ENCODE measurements around the gene TC2N. TPM values are rescaled to one million over a fixed set of nuclear protein-coding genes. Genes with fewer than 3 reads are reported as not detected.

Gene TC2N
- total and polyA plus RNA-seq, 2 experiments from 2014 or later = 10.0 to 35.0 TPM

DNA sequence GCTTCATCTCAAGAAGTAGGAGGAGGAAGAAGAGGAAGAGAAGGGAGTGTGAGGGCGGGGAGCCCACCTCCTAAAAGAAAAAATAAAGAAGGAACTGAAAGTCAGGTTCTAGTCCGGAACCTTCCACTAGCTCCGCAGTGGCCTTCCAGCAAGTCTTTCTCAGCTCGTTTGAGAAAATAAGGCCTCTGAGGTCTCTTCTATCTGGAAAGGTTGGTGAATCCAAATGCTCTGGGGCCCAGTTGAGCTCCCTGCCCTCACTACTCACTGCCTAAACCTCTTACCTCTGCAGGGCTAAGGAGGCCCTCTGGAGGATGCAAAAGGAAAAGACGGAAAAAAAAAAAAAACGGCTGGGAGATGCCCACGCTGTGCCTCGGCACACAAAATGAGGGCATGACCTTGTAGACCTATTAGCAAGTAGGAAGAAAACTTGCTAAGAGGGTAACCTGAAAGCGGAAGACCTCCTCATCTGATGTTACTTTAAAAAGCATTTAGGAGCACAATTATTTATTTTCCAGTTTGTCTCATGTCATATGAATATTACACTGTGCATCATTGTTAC, 44.2 kb upstream of the TC2N start (continued):
- TF ChIP-seq, protein P1, sequence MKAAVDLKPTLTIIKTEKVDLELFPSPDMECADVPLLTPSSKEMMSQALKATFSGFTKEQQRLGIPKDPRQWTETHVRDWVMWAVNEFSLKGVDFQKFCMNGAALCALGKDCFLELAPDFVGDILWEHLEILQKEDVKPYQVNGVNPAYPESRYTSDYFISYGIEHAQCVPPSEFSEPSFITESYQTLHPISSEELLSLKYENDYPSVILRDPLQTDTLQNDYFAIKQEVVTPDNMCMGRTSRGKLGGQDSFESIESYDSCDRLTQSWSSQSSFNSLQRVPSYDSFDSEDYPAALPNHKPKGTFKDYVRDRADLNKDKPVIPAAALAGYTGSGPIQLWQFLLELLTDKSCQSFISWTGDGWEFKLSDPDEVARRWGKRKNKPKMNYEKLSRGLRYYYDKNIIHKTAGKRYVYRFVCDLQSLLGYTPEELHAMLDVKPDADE (IDR thresholded peaks at IDR 0.05) = no peak
- TF ChIP-seq ZNF114 (CRISPR knock-in tag; IDR thresholded peaks at IDR 0.05) = no peak
- no peak for TF ChIP-seq EZH2phosphoT487 (IDR thresholded peaks at IDR 0.05; ENCODE audit: unreplicated experiment)

DNA sequence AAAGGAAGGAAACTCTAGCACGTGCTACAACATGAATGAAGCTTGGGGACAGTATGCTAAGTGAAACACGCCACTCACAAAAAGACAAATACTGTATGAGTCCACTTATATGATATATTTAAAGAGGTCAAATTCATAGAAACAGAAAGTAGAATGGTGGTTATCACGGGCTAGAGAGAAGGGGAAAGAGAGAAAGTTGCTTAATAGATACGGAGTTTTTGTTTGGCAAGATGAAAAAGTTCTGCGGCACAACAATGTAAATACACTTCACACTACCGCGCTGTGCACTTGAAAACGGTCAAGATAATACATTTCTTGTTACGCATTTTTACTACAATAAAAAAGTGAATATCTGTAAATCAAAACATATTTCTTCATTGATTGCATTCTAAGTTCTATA, 42.9 kb upstream of the TC2N start:
- Histone ChIP-seq H3K4me2 (no peak overlapping the region), H3K27me3 (ENCODE audit: insufficient read depth) (no peaks in the 10 kb centered on the region), H3K27ac (ENCODE audit: low read depth) (no peak overlapping the region), H3K4me1 (ENCODE audit: insufficient read depth) (no peaks in the 10 kb centered on the region), H3K79me2 (replicated peaks; ENCODE audit: insufficient read depth) (no peaks in the 10 kb centered on the region), H3K36me3 (ENCODE audit: insufficient read depth) (no peaks in the 10 kb centered on the region), H3F3A (replicated peaks; ENCODE audit: low read depth) (no peaks in the 10 kb centered on the region), H3K9me2 (ENCODE audit: insufficient read depth) (no peaks in the 10 kb centered on the region), H3K4me3 (no peak overlapping the region), H4K20me1 (replicated peaks; ENCODE audit: insufficient read depth) (no peaks in the 10 kb centered on the region), H2AFZ (no peak overlapping the region)
- DNase-seq (ENCODE audit: low spot score) (no peak), ATAC-seq (no peak)
- Mint-ChIP-seq H3K27me3 (ENCODE audit: insufficient read depth, low read depth, poor library complexity) (peaks cover 2% of the 10 kb centered on the region), H3K4me1 (peaks cover 2% of the 10 kb centered on the region; the same call in 1 of the 3 replicates), H3K36me3 (ENCODE audit: low read depth) (no peaks in the 10 kb centered on the region; the same call in 2 of the 3 replicates), H3K27ac (no peak overlapping the region), H3K4me3 (no peak overlapping the region), H3K9me3 (no peaks in the 10 kb centered on the region; the same call in 2 of the 3 replicates)
- no peak for TF ChIP-seq POLR2AphosphoS5 (IDR thresholded peaks at IDR 0.05; ENCODE audit: low read depth)
- TF ChIP-seq, protein P2, sequence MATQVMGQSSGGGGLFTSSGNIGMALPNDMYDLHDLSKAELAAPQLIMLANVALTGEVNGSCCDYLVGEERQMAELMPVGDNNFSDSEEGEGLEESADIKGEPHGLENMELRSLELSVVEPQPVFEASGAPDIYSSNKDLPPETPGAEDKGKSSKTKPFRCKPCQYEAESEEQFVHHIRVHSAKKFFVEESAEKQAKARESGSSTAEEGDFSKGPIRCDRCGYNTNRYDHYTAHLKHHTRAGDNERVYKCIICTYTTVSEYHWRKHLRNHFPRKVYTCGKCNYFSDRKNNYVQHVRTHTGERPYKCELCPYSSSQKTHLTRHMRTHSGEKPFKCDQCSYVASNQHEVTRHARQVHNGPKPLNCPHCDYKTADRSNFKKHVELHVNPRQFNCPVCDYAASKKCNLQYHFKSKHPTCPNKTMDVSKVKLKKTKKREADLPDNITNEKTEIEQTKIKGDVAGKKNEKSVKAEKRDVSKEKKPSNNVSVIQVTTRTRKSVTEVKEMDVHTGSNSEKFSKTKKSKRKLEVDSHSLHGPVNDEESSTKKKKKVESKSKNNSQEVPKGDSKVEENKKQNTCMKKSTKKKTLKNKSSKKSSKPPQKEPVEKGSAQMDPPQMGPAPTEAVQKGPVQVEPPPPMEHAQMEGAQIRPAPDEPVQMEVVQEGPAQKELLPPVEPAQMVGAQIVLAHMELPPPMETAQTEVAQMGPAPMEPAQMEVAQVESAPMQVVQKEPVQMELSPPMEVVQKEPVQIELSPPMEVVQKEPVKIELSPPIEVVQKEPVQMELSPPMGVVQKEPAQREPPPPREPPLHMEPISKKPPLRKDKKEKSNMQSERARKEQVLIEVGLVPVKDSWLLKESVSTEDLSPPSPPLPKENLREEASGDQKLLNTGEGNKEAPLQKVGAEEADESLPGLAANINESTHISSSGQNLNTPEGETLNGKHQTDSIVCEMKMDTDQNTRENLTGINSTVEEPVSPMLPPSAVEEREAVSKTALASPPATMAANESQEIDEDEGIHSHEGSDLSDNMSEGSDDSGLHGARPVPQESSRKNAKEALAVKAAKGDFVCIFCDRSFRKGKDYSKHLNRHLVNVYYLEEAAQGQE (IDR thresholded peaks at IDR 0.05; ENCODE audit: unreplicated experiment) = no peak
- TF ChIP-seq ZNF331 (CRISPR knock-in tag; IDR thresholded peaks at IDR 0.05; ENCODE audit: low read depth) = no peak
- no peak for TF ChIP-seq EZH2 (IDR thresholded peaks at IDR 0.05; ENCODE audit: low read depth, unreplicated experiment)
- TF ChIP-seq, protein P3, sequence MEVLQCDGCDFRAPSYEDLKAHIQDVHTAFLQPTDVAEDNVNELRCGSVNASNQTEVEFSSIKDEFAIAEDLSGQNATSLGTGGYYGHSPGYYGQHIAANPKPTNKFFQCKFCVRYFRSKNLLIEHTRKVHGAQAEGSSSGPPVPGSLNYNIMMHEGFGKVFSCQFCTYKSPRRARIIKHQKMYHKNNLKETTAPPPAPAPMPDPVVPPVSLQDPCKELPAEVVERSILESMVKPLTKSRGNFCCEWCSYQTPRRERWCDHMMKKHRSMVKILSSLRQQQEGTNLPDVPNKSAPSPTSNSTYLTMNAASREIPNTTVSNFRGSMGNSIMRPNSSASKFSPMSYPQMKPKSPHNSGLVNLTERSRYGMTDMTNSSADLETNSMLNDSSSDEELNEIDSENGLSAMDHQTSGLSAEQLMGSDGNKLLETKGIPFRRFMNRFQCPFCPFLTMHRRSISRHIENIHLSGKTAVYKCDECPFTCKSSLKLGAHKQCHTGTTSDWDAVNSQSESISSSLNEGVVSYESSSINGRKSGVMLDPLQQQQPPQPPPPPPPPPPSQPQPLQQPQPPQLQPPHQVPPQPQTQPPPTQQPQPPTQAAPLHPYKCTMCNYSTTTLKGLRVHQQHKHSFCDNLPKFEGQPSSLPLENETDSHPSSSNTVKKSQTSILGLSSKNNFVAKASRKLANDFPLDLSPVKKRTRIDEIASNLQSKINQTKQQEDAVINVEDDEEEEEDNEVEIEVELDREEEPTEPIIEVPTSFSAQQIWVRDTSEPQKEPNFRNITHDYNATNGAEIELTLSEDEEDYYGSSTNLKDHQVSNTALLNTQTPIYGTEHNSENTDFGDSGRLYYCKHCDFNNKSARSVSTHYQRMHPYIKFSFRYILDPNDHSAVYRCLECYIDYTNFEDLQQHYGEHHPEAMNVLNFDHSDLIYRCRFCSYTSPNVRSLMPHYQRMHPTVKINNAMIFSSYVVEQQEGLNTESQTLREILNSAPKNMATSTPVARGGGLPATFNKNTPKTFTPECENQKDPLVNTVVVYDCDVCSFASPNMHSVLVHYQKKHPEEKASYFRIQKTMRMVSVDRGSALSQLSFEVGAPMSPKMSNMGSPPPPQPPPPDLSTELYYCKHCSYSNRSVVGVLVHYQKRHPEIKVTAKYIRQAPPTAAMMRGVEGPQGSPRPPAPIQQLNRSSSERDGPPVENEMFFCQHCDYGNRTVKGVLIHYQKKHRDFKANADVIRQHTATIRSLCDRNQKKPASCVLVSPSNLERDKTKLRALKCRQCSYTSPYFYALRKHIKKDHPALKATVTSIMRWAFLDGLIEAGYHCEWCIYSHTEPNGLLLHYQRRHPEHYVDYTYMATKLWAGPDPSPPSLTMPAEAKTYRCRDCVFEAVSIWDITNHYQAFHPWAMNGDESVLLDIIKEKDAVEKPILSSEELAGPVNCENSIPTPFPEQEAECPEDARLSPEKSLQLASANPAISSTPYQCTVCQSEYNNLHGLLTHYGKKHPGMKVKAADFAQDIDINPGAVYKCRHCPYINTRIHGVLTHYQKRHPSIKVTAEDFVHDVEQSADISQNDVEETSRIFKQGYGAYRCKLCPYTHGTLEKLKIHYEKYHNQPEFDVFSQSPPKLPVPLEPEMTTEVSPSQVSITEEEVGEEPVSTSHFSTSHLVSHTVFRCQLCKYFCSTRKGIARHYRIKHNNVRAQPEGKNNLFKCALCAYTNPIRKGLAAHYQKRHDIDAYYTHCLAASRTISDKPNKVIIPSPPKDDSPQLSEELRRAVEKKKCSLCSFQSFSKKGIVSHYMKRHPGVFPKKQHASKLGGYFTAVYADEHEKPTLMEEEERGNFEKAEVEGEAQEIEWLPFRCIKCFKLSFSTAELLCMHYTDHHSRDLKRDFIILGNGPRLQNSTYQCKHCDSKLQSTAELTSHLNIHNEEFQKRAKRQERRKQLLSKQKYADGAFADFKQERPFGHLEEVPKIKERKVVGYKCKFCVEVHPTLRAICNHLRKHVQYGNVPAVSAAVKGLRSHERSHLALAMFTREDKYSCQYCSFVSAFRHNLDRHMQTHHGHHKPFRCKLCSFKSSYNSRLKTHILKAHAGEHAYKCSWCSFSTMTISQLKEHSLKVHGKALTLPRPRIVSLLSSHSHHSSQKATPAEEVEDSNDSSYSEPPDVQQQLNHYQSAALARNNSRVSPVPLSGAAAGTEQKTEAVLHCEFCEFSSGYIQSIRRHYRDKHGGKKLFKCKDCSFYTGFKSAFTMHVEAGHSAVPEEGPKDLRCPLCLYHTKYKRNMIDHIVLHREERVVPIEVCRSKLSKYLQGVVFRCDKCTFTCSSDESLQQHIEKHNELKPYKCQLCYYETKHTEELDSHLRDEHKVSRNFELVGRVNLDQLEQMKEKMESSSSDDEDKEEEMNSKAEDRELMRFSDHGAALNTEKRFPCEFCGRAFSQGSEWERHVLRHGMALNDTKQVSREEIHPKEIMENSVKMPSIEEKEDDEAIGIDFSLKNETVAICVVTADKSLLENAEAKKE (CRISPR knock-in tag; IDR thresholded peaks at IDR 0.05) = no peak
- TF ChIP-seq CREB1 (CRISPR knock-in tag; IDR thresholded peaks at IDR 0.05; ENCODE audit: low read depth) = no peak
- TF ChIP-seq, protein P1 (IDR thresholded peaks at IDR 0.05) = no peak
- no peak for TF ChIP-seq NANOG (IDR thresholded peaks at IDR 0.05; ENCODE audit: borderline replicate concordance)
- no peak for TF ChIP-seq JUNB (IDR thresholded peaks at IDR 0.05; ENCODE audit: unreplicated experiment)
- TF ChIP-seq ZNF114 (CRISPR knock-in tag; IDR thresholded peaks at IDR 0.05) = no peak
- no peak for TF ChIP-seq EZH2phosphoT487 (IDR thresholded peaks at IDR 0.05; ENCODE audit: unreplicated experiment)
- no peak for TF ChIP-seq STAT1 (IDR thresholded peaks at IDR 0.05; ENCODE audit: unreplicated experiment)

All from GM23338 (cell line).